SK-N-SH (cell line): ENCODE results near the gene RAPGEF1. TPM values are rescaled to one million over a fixed set of nuclear protein-coding genes. Genes with fewer than 3 reads are reported as not detected.
"Not testable (repeated sequence)": the region's sequence is repeated elsewhere in the genome, so short reads cannot be mapped to it uniquely, and the experiment has no call there.

Experiments used
- CTCF ChIA-PET: fragments of 300-600, 350-600 bp; formaldehyde crosslinking; extraction: SDS; loops from one replicate; lab custom pipeline; 2021; lab: Yijun Ruan, JAX
- POLR2A ChIA-PET: fragments of 350-600 bp; sonication (Branson Sonifier 250); formaldehyde crosslinking; extraction: SDS; loops from one replicate; lab custom pipeline; 2020; ENCODE audit warnings: antibody characterized with exemption, inconsistent platforms; lab: Yijun Ruan, JAX
- DNase-seq: peaks from one replicate; pipeline ENCODE4 v3.0.0; 2012
- H2AFZ ChIP-seq: fragments of 200-600 bp; sonication (generic); 2 replicates; pipeline ENCODE4 v1.8.1; 2016; ENCODE audit warnings: antibody characterized with exemption, mild to moderate bottlenecking, low read depth
- H3F3A ChIP-seq: fragments of 200-600 bp; sonication (generic); replicated peaks from 2 replicates; pipeline ENCODE3; 2016; ENCODE audit warnings: antibody characterized with exemption, mild to moderate bottlenecking; ENCODE audit not compliant: insufficient read depth
- H3K27ac ChIP-seq, 2 experiments: fragments of 200-500 bp in 1 of 2; fragments of 200-600 bp in 1 of 2; sonication (Bioruptor generic) in 1 of 2; sonication (generic), shearing (Covaris generic) in 1 of 2; 2 replicates each; pipeline versions ENCODE4 v1.5.1 to v1.6.1; 2014 to 2016; ENCODE audit warnings: low read depth in 2 of 2, inconsistent platforms in 1 of 2, low read length in 1 of 2, mild to moderate bottlenecking in 1 of 2, mixed read lengths in 1 of 2
- H3K27me3 ChIP-seq: fragments of 200-600 bp; sonication (generic), shearing (Covaris generic); 2 replicates; pipeline ENCODE4 v1.6.1; 2016; ENCODE audit warnings: mixed run types; ENCODE audit not compliant: insufficient read depth
- H3K36me3 ChIP-seq, 2 experiments: fragments of 200-500 bp in 1 of 2; fragments of 200-600 bp in 1 of 2; sonication (Bioruptor generic) in 1 of 2; sonication (generic) in 1 of 2; replicated peaks in 1 of 2; 2 replicates each; pipeline versions ENCODE3 to v1.5.1; 2014 to 2016; ENCODE audit warnings: low read length in 1 of 2, mild to moderate bottlenecking in 1 of 2; ENCODE audit not compliant: insufficient read depth in 2 of 2, control insufficient read depth in 1 of 2
- H3K4me1 ChIP-seq, 2 experiments: fragments of 200-500 bp in 1 of 2; fragments of 200-600 bp in 1 of 2; sonication (Bioruptor generic) in 1 of 2; sonication (generic), shearing (Covaris generic) in 1 of 2; 2 replicates each; pipeline versions ENCODE4 v1.5.1 to v1.6.1; 2014 to 2016; ENCODE audit warnings: low read depth in 1 of 2, low read length in 1 of 2, mixed run types in 1 of 2; ENCODE audit not compliant: insufficient read depth in 2 of 2, control insufficient read depth in 1 of 2
- H3K4me2 ChIP-seq: fragments of 200-600 bp; sonication (generic), shearing (Covaris generic); 2 replicates; pipeline ENCODE4 v1.6.1; 2017; ENCODE audit warnings: mixed run types
- H3K4me3 ChIP-seq, 2 experiments: fragments of 200-500 bp in 1 of 2; fragments of 200-600 bp in 1 of 2; sonication (Bioruptor generic) in 1 of 2; sonication (generic), shearing (Covaris generic) in 1 of 2; 2 replicates each; pipeline versions ENCODE4 v1.5.1 to v1.8.1; 2014 to 2016; ENCODE audit warnings: low read depth in 2 of 2, inconsistent platforms in 1 of 2, low read length in 1 of 2, mild to moderate bottlenecking in 1 of 2, mixed read lengths in 1 of 2, moderate library complexity in 1 of 2
- H3K79me2 ChIP-seq: fragments of 200-600 bp; sonication (generic); 2 replicates; pipeline ENCODE4 v1.8.1; 2017; ENCODE audit warnings: mild to moderate bottlenecking; ENCODE audit not compliant: insufficient read depth
- H3K9ac ChIP-seq: fragments of 200-600 bp; sonication (generic); 2 replicates; pipeline ENCODE4 v1.6.1; 2017; ENCODE audit warnings: mixed run types
- H3K9me2 ChIP-seq: fragments of 200-600 bp; sonication (generic); 2 replicates; pipeline ENCODE4 v1.6.1; 2017; ENCODE audit warnings: mixed run types
- H3K9me3 ChIP-seq: fragments of 200-600 bp; sonication (generic); 2 replicates; pipeline ENCODE4 v1.6.1; 2017; ENCODE audit warnings: mixed run types, mild to moderate bottlenecking, moderate library complexity
- H4K20me1 ChIP-seq: fragments of 200-600 bp; sonication (generic); 2 replicates; pipeline ENCODE4 v1.6.1; 2017; ENCODE audit warnings: mild to moderate bottlenecking, mixed run types; ENCODE audit not compliant: insufficient read depth
- CHD2 ChIP-seq: fragments of 150-350 bp; IDR thresholded peaks from 2 replicates; pipeline ENCODE4 v1.6.1; 2018; ENCODE audit warnings: low read length; ENCODE audit not compliant: partially characterized antibody
- MEF2A ChIP-seq: IDR thresholded peaks from 2 replicates; pipeline ENCODE4 v1.4.0; 2012; ENCODE audit warnings: low read depth, borderline replicate concordance
- POLR2AphosphoS5 ChIP-seq: IDR thresholded peaks from 2 replicates; pipeline ENCODE4 v1.6.1; 2012; ENCODE audit warnings: low read depth, low read length
- RCOR1 ChIP-seq: fragments of 150-350 bp; IDR thresholded peaks from 2 replicates; pipeline ENCODE4 v1.6.1; 2017; ENCODE audit warnings: antibody characterized with exemption, low read length
- TEAD4 ChIP-seq: IDR thresholded peaks from 2 replicates; pipeline ENCODE4 v1.4.0; 2012; ENCODE audit warnings: mild to moderate bottlenecking, borderline replicate concordance; ENCODE audit not compliant: insufficient read depth
- WGBS: methylation state at CpG from one replicate; pipeline ENCODE4 v1.1.6; 2017; ENCODE audit warnings: low lambda C conversion rate; 5-methylcytosine and 5-hydroxymethylcytosine counted together
- polyA plus RNA-seq, 3 experiments: library from polyadenylated mRNA; depleted of rRNA; stranded (reverse); fragments of >200 nt; gene quantifications; 2 replicates each; pipeline ENCODE4 v1.2.3, GENCODE V29; 2012
- TF ChIP-seq, protein P1 (sequence below): fragments of 150-350 bp; IDR thresholded peaks from 2 replicates; pipeline ENCODE4 v1.6.1; 2016; ENCODE audit warnings: mild to moderate bottlenecking, low read depth, low read length

Gene RAPGEF1
- polyA plus RNA-seq, 1 of the 3 experiments (the other 2 are of a cell fraction): 26.2 TPM

DNA sequence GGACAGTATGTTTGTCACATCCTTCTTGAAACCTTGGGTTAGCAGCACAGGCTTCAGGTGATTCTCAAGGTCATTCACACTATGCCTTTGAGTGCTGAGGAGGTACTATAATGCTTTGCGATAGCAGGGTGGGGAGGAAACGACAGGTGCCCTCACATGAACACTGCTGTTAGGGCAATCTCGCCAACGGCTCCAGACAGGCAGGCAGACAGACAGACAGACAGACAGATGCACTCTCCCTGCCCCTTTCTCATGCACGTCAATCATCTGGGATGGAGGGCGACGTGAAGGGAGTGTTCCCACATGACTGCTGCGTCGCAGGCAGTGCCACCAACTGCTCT, 82.9 kb downstream of the RAPGEF1 start:
- no peaks in the 10 kb centered on the region for H3K27me3 ChIP-seq
- ChIA-PET POLR2A (no interaction called here), CTCF (no interaction called here)
- no peak for DNase-seq
- no peaks in the 10 kb centered on the region for H3K9me2 ChIP-seq
- H2AFZ ChIP-seq: no peak overlapping the region
- no peak overlapping the region for H3K27ac ChIP-seq
- TF ChIP-seq CHD2 (no peak), RCOR1 (no peak)
- no peak overlapping the region for H3K9ac ChIP-seq
- H3K9me3 ChIP-seq: no peaks in the 10 kb centered on the region
- H3K4me2 ChIP-seq: no peak overlapping the region
- WGBS: 98% methylated on average over 7 of the region's 9 CpGs
- peaks cover 3 to 12% of the 10 kb centered on the region in 2 experiments; a peak in 2 of 4 replicates for H3K4me1 ChIP-seq
- no peak overlapping the region for H3K4me3 ChIP-seq
- H3K36me3 ChIP-seq: no peaks in the 10 kb centered on the region
- no peaks in the 10 kb centered on the region for H3F3A ChIP-seq
- H4K20me1 ChIP-seq: peaks cover 12% of the 10 kb centered on the region
- H3K79me2 ChIP-seq: peaks cover 46% of the 10 kb centered on the region

DNA sequence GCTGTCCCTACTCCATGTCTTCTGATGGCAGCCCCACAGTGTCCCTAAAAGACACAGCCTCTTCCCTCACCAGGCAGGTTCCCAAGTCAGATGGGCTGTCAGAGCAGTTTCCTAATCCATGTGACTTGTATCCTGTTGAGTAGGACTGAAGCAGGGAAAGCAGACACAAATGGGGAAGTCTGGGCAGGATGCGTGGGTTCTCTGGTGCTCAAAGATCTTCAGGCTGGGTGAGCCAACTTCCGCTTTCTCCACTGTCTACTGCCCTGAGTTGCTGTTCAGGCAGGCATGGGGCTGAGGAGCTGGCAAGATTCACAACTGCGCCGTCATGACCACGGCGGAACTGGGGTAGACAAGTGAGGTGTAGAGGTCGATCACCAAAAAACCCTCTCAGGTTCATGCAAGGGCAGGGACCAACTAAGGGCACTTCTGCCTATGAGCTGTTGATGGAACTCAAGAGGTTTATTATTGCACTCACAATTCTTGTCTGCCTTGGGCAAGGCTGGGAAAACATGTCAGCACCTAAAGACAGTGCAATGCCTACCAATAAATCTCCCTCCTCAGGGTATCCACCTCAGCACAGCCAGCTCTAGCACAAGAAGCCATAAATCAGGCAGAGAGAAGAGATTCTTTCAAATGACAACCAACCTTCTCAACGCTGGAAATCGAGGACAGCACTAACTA, 83.4 kb downstream of the RAPGEF1 start:
- TF ChIP-seq, protein P1, sequence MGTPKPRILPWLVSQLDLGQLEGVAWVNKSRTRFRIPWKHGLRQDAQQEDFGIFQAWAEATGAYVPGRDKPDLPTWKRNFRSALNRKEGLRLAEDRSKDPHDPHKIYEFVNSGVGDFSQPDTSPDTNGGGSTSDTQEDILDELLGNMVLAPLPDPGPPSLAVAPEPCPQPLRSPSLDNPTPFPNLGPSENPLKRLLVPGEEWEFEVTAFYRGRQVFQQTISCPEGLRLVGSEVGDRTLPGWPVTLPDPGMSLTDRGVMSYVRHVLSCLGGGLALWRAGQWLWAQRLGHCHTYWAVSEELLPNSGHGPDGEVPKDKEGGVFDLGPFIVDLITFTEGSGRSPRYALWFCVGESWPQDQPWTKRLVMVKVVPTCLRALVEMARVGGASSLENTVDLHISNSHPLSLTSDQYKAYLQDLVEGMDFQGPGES: no peak
- TF ChIP-seq TEAD4 (no peak), POLR2AphosphoS5 (no peak), MEF2A (no peak)
- CTCF ChIA-PET: no interaction called here
- Histone ChIP-seq H3F3A (no peaks in the 10 kb centered on the region), H3K79me2 (peaks cover 44% of the 10 kb centered on the region), H3K9ac (no peak overlapping the region), H2AFZ (no peak overlapping the region), H4K20me1 (peaks cover 16% of the 10 kb centered on the region), H3K27me3 (no peaks in the 10 kb centered on the region), H3K9me2 (no peaks in the 10 kb centered on the region), H3K9me3 (no peaks in the 10 kb centered on the region), H3K4me2 (no peak overlapping the region), H3K4me1 (peaks cover 3 to 12% of the 10 kb centered on the region in 2 experiments; a peak in 2 of 4 replicates), H3K36me3 (no peaks in the 10 kb centered on the region), H3K4me3 (no peak overlapping the region), H3K27ac (no peak overlapping the region)
- 96% methylated on average over 9 of the region's 9 CpGs for WGBS
- POLR2A ChIA-PET: no interaction called here
- no peak for DNase-seq

DNA sequence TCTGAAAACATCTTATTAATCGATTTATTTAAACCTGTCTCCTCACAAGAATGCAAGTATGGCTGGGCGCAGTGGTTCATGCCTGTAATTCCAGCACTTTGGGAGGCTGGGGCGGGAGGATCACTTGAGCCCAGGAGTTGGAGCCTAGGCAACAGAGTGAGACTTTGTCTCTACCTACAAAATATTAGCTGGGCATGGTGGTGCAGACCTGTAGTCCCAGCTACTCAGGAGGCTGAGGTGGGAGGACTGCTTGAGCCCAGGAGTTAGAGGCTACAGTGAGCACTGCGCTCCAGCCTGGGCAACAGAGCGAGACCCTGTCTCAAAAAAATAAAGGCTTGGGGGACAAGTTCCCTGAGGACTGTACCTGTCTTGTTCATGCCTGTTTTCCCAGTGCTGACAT, 85.5 kb downstream of the RAPGEF1 start:
- H2AFZ ChIP-seq, H3K4me3 ChIP-seq, CTCF ChIA-PET, H3K27me3 ChIP-seq, H3K36me3 ChIP-seq, POLR2A ChIA-PET, H3K9me3 ChIP-seq, H3F3A ChIP-seq, H3K9me2 ChIP-seq, H3K4me2 ChIP-seq, H3K9ac ChIP-seq, DNase-seq, H3K27ac ChIP-seq: not testable (repeated sequence)
- WGBS: 94% methylated on average over 5 of the region's 5 CpGs
- Histone ChIP-seq H3K79me2 (peaks cover 31% of the 10 kb centered on the region), H3K4me1 (peaks cover 3 to 12% of the 10 kb centered on the region in 2 experiments; a peak in 2 of 4 replicates), H4K20me1 (peaks cover 23% of the 10 kb centered on the region)
